Testis (tissue), 2 donors: Measurements from ENCODE around the gene TAX1BP3.

Experiments
- POLR2A ChIP-seq: fragments of 450-650 bp; IDR thresholded peaks from one replicate; pipeline ENCODE4 v1.6.1; 2017; ENCODE audit warnings: antibody characterized with exemption, mild to moderate bottlenecking, moderate library complexity
- TF ChIP-seq, protein P1 (sequence below), 3 experiments: fragments of 450-650 bp in 2 of 3; fragments of 200-600 bp in 1 of 3; sonication (generic) in 1 of 3; IDR thresholded peaks; one replicate each; pipeline ENCODE4 v1.5.1; 2016 to 2019; ENCODE audit warnings: antibody characterized with exemption in 3 of 3, mild to moderate bottlenecking in 2 of 3, moderate library complexity in 1 of 3

DNA sequence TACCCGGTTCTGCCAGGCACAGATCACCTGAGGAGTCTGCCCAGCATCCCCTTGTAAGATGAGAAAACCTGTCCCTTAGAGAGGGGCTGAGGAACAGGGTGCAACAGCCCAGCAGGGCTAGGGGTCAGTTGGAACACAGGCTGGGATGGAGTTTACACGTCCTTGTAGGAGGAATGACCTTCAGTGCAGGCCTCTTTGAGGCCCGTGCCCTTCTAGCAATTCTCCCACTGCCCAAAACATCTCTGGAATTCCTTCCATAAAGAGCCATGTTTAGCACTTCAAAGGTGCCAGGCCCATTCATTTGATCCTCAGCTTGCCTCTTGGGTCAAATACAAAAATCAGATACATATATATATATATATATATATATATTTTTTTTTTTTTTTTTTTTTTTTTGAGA, 27.4 kb downstream of the TAX1BP3 start:
- TF ChIP-seq, protein P1, sequence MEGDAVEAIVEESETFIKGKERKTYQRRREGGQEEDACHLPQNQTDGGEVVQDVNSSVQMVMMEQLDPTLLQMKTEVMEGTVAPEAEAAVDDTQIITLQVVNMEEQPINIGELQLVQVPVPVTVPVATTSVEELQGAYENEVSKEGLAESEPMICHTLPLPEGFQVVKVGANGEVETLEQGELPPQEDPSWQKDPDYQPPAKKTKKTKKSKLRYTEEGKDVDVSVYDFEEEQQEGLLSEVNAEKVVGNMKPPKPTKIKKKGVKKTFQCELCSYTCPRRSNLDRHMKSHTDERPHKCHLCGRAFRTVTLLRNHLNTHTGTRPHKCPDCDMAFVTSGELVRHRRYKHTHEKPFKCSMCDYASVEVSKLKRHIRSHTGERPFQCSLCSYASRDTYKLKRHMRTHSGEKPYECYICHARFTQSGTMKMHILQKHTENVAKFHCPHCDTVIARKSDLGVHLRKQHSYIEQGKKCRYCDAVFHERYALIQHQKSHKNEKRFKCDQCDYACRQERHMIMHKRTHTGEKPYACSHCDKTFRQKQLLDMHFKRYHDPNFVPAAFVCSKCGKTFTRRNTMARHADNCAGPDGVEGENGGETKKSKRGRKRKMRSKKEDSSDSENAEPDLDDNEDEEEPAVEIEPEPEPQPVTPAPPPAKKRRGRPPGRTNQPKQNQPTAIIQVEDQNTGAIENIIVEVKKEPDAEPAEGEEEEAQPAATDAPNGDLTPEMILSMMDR (IDR thresholded peaks at IDR 0.05), result no peak
- no peak for TF ChIP-seq POLR2A
